CD4-positive, alpha-beta T cell treated with Interleukin-21 for 1 hour (primary cell): ENCODE measurements around the gene DYNC1LI1.
A peak's percentile ranks its signal among the peaks of the same experiment; 100 is the strongest.

Experiments
- DNase-seq: peaks from one replicate; pipeline ENCODE4 v3.0.0-alpha.2; 2020

DYNC1LI1 gene

DNA sequence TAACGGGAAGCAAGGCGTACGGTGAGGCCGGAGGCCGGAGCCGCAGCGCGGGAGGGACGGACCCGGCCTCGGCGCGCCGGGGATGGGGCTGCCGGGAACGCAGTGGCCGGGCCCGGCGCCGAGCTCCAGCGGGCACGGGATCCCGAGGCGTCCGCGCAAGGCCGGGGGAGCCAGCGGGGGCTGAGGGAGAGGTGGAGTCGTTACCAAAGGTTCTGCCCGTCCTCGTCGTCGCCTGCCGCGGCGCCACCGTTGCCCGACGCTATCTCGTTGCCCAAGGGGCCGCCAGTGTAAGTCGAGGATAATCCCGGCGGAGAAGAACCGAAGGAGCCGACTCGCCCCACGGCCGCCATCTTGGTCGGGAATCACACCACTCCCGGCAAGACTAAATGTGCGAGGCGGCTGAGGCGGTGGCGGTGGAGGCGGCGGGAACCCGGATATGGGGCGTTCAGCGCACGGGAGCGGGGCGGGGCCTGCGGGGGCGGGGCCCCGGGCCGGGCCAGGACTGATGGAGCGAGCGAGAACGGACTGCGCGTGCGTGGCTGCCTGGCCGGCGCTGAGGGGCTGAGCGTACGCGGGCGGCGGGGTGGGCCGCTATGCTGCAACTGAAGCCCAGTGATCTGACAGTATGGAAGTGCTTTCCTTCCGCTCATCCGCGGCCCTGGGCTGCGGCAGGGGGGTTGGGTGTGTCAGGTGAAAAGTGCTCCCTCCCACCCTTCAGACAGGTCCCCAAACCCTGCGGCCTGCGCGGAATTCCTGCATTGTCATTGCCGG is at the start of gene DYNC1LI1:
DYNC1LI1 (minus strand) TSS at position 438 of the 771 bp plus-strand sequence; CDS start at position 350, 88 bp downstream.
- DNase-seq: peak; percentile 92

DNA sequence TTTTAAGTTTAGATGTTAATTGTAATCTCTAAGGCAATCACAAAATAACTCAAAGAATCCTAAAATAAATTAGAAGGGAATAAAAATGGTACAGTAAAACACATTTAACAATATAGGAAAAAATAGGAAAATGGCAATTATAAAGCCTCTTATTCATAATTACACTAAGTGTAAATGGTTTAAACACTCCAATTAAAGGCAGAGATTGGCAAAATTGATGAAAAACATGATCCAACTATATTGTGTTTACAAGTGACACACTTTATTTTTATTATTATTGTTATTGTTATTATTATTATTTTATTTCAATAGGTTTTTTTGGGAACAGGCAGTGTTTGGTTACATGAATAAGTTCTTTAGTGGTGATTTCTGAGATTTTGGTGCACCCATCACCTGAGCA is 48.7 kb upstream of the DYNC1LI1 start:
- no peak for DNase-seq

DNA sequence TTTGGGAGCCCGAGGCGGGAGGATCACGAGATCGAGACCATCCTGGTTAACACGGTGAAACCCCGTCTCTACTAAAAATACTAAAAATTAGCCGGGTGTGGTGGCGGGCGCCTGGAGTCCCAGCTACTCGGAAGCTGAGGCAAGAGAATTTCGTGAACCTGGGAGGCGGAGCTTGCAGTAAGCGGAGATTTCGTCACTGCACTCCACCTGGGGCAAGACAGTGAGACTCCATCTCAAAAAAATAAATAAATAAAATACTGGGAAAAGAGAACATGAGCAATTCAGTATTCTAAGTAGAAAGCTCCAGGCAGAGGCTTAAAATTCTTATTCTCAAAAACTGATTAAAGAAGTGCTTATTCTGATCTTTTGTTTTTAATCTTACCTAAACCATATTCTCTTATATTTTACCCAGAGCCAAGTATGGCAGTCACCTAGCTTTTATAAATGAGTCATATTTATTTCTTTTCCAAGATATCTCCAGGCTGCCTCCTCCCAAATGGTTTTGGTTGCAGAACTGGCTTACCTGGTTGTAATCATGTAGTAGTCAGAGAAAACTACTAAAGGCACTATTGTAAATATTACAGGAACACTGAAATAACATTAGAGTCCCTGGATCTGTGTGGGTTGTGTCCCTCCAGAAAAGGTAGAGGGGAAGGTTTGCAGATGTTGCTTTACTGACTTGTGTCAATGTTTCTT is 45.8 kb upstream of the DYNC1LI1 start:
- no peak for DNase-seq

DNA sequence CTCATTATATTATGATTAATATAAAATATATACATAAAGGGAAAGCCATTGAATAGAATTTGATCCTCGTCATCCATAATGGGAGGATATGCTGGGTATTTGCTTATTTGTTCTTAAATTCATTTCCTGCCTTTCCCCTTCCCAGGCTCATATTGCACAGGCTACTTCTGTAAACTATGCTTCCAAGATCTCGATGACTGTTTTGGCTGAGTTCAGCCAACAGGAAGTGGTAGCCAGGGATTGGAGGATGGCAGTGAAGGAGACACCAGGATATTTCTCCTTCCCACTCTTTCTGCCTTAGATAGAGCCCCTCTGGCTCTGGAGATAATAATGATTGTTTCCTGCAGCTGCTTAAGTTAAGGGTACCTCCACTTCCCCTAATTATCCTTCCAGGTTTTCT is 44.3 kb upstream of the DYNC1LI1 start:
- no peak for DNase-seq

DNA sequence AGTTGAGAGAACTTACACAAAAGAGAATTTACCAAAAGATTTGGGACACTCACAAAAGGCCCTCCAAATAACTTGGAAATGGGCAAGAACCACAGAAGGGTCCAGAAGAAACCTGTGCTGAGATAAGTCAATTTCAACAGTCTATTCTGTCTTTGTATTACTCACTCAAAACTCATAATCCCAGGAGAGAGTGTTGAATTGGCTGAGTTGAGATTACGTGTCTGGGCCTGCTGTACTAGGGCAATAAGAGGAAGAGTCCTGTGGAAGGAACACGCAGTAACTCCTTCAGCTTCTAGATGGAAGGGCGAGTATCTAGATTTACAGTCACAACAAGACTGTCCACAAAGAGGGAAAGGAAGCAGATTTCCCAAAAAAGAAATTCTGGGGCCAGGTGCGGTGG is 42.5 kb upstream of the DYNC1LI1 start:
- no peak for DNase-seq

DNA sequence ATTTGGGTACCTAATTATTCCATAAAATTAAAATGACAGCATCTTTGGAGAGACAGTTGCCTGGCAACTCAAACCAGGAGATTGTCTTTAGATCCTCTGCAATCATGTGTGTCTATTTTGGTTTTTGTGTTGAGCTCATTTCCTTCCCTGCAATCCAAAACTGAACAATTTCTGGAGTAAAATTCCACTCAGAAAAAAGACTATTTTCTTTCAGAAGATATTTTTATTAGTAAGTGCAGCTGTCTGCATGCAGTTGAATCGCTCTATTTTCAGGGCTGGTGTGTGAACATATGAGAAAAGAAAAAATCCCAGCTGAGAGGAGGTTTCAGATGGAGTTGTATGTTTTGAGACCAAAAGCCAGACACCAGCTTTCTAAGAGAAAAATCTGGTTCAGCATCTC is 41.9 kb upstream of the DYNC1LI1 start:
- DNase-seq: no peak

DNA sequence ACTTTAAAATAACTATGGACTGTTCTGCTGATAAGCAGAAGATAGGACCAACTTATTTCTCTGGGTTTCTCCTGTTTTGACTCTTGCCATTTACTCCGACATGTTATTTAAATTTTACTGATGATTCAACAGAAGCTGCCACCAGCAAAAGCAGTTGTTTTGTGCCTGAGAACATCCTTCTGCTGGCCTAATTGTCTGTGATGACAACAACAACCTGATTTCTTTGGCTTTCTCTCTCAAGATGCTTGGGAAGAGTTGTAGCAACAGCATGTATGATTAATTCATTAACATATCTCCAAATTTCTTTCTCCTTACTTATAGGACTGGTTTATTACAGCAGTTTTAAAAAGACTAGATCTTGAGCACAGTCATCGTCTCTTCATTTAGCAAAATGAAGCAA is 36.9 kb upstream of the DYNC1LI1 start:
- no peak for DNase-seq

DNA sequence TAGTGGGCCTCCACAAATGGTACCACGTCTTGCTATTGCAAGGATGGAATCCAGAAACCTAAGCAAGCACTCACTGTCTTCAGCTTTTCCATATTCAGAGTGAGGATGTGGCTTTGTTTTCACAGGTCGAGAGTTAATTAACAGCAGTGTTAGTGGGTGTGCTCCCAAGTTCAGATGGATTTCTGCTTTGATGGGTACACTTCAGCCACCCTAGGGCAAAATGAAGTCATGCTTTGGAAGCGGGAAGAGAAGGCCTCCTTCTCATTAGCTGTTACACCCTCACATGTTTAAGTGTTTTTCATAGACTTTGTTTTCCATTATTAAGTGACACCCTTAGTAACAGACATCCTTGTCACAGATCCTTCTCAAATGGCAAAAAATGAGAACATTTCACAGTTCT is 36.3 kb upstream of the DYNC1LI1 start:
- no peak for DNase-seq

DNA sequence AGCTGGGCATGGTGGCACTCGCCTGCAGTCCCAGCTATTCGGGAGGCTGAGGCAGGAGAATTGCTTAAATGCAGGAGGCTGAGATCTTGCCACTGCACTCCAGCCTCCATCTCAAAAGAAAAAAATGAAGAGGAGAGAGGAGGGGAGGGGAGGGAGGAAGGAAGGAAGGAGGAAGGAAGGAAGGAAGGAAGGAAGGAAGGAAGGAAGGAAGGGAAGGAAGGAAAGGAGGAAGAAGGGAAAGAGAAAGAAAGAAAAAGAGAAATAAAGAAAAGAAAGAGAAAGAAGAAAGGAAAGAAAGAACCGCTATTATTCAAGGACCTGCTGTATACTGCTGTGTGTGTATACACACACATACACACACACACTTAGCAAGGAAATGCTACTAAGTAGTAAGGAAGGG is 35.6 kb upstream of the DYNC1LI1 start:
- DNase-seq: no peak

DNA sequence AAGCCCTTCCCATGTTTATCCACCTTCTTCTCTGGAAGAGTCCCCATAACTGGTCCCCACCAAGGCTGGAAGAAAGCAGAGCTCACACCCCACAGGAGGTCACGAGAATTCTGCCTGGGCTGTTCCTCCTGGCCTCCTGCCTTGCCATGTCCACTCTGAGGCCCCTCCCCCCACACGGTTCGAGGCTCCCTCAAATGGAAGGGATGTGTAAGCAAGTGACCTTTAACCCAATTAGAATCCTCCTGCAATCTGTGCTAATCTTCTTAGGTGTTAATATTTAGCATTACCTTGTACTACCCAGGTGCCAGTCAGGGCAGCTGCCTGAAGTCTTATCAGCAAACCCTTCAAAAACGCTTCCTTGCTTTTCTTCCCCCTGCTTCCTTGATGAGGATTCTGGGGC is 32.4 kb upstream of the DYNC1LI1 start:
- no peak for DNase-seq

DNA sequence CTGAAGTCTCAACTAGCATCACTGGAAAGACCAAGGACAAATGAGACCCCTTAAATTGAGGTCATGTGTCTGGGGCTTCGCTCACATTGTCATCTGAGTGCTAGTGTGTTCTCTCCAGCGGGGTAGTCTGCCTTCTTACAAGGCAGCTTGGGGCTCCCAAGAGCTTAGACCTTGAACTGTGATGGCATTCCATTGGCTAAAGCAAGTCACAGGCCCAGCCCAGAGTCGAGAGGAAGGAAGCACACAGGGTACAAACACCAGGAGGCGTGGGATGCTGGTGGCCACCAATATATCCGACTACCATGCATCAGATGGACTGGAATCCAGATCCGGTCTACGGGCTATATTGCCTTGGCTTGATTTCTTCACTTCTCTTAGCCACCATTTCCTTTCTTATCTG is 31.5 kb upstream of the DYNC1LI1 start:
- no peak for DNase-seq

DNA sequence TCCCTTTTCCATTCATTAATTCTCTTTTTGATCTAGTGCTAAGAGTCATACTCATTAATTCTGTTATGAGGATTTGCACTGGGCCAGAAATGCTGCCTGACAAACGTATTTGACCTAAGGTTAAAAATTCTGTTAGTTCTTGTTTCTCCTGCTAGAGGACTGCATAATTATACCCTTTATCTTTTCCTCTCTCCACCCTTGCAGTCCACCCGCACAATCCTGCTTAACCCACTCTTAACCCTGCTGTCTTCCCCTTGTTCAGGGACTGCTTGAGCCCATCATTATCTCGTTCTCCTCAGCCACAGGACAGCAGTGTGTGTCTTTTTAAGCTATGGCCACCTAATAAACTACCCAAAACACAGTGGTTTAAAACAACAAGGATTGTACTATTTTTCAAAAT is 31.1 kb upstream of the DYNC1LI1 start:
- DNase-seq: no peak

DNA sequence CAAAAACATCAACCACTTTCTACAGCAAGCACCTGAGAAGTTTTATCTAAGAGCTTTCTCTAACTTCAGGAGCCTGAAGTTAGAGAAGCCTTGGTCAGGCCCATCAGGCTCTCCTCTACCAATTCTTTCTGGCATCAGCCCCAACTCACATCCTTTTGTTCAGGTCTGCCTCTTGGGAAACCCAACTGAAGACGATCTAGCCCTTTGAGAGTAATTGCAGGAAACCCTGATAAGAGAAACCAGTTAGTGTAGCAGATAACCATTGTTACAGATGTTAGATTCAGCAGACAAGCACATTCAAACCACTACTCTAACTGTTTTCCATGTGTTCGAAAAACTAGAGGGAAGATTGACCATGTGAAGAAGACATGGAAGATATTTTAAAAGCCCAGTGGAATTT is 27.0 kb upstream of the DYNC1LI1 start:
- DNase-seq: no peak

DNA sequence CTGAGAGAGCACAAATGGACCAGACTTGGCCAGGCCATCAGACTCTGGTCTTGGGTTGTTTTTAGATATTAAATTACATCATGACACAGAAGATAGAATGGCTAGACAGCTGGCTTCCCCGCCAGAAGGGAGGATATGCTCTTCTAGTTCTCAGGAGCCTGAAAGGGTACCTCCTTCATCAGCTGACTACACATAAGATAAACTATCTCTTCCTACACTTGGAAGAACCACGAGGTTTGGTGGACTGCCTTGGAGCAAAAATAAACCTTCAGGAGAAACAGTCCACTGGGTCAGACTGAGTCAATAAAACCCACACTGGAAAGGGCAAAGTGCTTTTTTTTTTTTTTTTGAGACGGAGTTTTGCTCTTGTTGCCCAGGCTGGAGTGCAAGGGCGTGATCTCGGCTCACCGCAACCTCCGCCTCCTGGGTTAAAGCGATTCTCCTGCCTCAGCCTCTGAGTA is 26.3 kb upstream of the DYNC1LI1 start:
- DNase-seq: no peak

DNA sequence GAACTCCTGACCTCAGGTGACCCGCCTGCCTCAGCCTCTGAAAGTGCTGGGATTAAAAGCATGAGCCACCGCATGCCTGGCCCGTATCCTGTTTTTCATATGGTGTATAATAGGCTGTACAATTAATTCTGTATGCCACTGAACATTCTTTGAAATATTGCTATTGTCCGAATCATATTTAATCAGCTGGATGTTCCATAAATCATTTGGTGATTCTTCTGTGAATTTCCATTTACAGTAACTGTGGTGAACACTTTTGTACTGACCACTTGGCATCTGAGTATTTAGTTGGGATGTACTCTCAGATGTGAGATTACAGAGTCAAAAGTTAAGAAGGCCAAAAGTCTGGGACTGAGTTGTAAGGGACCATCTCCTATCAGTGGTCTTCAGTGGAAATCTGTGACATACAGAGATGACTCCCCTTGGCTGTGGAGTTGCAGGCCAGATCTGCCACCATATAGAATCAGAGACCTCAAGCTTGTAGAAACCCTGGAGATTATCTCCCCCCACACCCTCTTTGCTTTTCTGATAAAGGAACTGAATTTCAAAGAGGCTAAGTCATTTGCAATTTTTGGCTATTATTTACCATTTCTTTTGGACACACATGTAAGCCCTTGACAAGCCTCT is 25.7 kb upstream of the DYNC1LI1 start:
- DNase-seq: no peak

DNA sequence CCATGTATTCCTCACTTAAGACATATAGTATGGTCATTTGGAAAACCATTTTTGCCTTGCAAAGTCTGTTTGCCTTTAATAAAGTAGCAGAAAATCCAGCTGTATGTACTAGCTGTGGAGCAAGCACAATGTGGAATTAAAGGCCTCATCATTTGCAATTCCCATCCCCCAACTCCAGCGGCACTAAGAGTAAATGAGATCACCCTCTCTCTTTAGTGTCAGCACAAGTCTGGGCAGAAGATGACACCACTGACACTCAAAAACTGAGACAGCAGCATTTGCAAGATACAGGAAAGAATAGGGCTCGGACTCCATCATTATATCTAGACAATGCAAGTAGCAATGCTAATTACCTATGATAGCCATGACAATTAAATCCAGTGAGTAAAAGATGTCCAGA is 24.7 kb upstream of the DYNC1LI1 start:
- DNase-seq: no peak

DNA sequence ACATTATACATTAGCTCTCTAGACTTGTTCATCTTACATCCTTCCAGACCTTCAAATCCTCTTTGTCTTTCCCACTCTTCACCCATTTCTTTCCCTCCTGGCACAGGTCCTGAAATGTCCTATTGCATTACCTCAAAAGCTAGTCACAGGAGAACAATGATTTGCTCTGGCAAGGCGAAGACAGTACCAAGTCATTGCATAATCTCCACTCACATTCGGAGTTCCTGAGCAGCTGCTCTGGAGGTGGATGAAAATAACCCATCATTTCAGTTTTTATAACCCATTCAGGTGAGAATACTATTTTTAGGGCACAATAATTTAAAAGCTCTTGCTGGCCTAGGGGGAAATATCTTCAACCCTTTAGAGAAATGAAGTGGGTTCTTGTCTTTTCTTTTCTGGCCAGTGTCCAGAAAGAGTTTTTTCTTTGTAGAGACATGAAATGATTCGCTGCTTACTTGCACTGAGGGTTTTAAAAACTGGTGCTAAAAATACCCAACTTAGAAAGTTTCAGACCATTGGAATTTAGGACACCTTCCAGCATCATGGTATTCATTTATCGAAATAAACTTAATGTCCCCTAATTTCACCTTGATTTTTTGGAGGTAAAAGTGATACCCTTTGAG is 23.4 kb upstream of the DYNC1LI1 start:
- no peak for DNase-seq

DNA sequence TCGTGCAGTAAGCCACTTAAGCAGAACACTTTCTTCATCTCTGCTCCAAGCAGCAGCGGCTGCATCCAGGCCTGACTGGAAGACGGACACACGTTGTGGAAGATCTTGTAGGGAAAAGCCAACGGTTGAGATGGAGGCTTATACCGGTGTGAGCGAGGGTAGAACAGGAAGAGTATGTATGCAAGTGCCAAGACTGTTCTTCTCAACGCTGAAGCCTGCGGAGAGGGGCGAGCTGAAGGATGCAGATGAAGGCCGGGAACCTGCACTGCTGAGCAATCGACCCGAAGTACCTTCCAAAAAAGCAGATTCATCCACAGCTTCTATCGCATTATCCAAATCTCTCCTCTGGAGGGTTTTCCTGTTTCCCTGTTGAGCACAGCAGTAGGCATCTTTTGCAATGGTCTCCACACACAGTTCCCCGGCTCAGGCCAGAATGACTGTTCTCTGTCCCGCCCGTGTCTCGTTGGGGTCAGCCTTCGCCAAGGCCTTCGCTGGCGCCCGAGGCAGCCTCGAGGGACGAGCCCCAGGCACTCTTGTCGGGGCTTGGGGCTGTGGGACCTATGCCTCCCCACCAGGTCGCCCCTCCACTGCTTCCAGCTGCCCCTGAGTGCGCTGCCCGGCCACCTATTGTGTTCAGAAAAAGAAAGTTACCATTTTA is 22.2 kb upstream of the DYNC1LI1 start:
- no peak for DNase-seq

DNA sequence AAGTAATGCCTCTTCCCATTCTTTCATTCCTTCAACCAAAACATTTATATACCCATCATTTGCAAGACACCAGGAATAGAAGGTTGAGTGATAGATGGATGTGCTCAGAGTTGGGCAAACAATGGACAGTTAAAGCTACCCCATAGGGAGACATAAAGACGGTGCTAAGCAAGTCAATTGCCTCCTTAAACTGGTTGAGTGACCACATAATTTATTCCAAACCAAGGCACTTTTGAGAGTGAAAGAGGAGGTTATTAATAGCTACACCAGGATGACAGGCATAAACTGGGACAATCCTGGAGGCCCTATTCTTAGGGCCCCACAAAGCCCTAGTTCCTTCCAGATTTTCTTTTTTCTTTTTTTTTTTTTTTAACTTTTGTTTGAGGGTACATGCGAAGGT is 21.4 kb upstream of the DYNC1LI1 start:
- no peak for DNase-seq

DNA sequence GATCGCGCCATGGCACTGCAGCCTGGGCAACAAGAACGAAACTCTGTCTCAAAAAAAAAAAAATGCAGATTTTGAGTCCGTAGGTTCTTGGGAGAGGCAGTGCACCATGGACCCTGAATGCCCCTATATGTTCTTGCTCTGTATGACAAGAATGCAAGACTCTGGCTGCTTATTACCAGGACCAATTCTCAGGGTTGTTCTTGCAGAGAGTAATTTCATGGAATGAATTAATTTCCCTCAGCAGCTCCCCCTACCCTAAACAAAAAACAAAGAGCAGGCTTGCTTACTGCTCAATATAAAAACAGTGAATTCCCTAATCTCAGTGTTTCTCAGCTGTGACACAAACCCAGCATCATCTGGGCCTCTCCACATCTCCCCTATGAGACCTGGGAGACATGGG is 20.5 kb upstream of the DYNC1LI1 start:
- DNase-seq: no peak

DNA sequence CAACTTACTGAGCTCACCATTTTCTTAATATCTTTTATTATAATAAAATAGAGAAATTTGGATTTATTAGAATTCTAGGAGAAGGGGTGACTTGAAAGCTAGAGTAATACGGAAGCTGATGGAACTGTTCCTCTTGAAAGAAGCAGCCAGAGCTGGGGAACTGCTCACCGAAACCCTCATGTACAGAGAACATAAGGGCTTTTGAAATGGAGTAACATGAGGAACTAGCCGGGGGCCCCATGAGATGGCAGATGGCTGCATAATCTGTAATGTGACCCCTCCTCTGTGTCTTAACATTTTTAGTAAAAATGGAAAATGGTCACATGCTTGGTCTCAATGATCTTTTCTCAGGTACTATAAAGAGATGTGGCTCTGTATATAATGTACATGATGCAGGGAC is 15.7 kb upstream of the DYNC1LI1 start:
- DNase-seq: no peak

DNA sequence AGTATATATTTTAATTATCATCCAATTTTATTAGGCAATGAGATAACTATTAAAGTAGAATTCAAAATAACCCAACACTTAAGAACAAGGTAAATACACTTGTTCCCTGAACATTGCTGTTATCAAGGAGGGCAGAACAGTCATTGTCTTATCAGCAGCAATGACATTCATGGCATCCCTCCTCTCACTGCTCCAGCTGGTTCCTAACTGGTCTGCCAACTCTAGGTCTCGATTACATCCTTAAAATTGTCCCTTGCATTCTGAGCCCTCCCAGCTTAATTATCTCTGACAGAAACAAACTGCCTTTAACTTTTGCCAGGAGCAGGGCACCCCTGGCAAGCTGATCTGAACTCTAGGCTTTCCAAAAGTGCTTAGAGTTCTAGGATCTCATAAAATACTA is 14.0 kb upstream of the DYNC1LI1 start:
- no peak for DNase-seq

DNA sequence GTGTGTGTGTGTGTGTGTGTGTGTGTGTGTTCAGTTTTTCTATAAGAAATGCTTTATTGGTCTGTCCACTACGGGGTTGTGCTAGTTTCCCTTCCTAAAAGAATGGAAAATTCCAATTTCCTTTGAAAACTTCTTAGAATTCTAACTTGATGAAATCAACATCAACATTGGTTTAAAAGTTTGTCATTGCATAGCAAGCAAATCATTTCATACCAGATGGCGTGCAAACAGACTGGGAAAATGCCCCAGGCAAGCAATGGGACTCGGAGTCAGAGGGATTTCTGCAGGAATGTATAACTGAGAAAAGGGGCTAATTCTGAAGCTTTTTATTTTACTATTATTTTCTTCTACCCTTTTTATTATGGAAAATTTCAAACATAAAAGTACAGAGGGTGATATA is 13.1 kb upstream of the DYNC1LI1 start:
- DNase-seq: no peak
